ENCODE data around the gene WNK1.

DNA sequence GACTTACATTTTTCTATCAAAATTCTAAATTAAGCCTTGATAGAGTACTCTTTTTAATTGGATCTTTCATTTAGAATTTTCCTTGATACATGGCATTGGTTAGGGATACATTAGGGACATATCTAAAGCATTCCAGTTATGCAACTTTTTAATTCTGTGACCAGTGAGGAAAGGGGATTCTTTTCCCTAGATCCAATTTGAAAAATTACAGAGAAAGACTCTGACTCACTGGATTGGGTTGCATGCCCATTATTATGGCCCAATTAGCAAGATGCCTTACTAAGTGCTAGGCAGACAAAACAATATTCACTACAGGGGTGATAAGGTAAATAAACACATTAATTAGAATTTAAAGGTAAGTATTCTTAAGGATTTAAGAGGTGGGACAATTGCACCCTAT lies 202.4 kb downstream of the WNK1 start:
- TF ChIP-seq, protein P1, sequence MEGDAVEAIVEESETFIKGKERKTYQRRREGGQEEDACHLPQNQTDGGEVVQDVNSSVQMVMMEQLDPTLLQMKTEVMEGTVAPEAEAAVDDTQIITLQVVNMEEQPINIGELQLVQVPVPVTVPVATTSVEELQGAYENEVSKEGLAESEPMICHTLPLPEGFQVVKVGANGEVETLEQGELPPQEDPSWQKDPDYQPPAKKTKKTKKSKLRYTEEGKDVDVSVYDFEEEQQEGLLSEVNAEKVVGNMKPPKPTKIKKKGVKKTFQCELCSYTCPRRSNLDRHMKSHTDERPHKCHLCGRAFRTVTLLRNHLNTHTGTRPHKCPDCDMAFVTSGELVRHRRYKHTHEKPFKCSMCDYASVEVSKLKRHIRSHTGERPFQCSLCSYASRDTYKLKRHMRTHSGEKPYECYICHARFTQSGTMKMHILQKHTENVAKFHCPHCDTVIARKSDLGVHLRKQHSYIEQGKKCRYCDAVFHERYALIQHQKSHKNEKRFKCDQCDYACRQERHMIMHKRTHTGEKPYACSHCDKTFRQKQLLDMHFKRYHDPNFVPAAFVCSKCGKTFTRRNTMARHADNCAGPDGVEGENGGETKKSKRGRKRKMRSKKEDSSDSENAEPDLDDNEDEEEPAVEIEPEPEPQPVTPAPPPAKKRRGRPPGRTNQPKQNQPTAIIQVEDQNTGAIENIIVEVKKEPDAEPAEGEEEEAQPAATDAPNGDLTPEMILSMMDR (IDR thresholded peaks at IDR 0.05) = no peak
- TF ChIP-seq POLR2A (IDR thresholded peaks at IDR 0.05) (no peak), POLR2AphosphoS5 (IDR thresholded peaks at IDR 0.05) (no peak)

All from transverse colon (tissue), 4 donors.